Ascending aorta (tissue), 2 donors: ENCODE data around the gene PLXND1. TPM values are rescaled to one million over a fixed set of nuclear protein-coding genes. Genes with fewer than 3 reads are reported as not detected.

Experiments used
- DNase-seq, 2 donors: peaks; one replicate each; pipeline ENCODE4 v3.0.0-alpha.2; 2019; ENCODE audit warnings: low spot score in 2 of 2
- H3K27ac ChIP-seq, 2 donors: fragments of 200-600 bp; sonication (generic); one replicate each; pipeline ENCODE4 v1.5.1; 2016 to 2017; ENCODE audit warnings: mild to moderate bottlenecking in 1 of 2
- H3K27me3 ChIP-seq: fragments of 200-600 bp; sonication (generic); one replicate; pipeline ENCODE4 v1.5.1; 2017
- H3K36me3 ChIP-seq, 2 donors: fragments of 200-600 bp; sonication (generic); one replicate each; pipeline ENCODE4 v1.5.1; 2016
- H3K4me1 ChIP-seq, 2 donors: fragments of 200-600 bp; sonication (generic); one replicate each; pipeline ENCODE4 v1.5.1; 2016 to 2017; ENCODE audit warnings: mild to moderate bottlenecking in 1 of 2
- H3K4me3 ChIP-seq, 2 donors: fragments of 200-600 bp; sonication (generic); one replicate each; pipeline ENCODE4 v1.5.1; 2016 to 2017; ENCODE audit warnings: mild to moderate bottlenecking in 1 of 2
- H3K9me3 ChIP-seq, 2 donors: fragments of 200-600 bp; sonication (generic); one replicate each; pipeline ENCODE4 v1.5.1; 2016
- CTCF ChIP-seq, 3 experiments: fragments of 200-600 bp in 2 of 3; fragments of 450-650 bp in 1 of 3; sonication (generic) in 2 of 3; IDR thresholded peaks; one replicate each; pipeline ENCODE4 v1.5.1; 2016 to 2019; ENCODE audit warnings: antibody characterized with exemption in 3 of 3, mild to moderate bottlenecking in 1 of 3, moderate library complexity in 1 of 3
- intact Hi-C: fragments of 100-400 bp; cut with DNase I; formaldehyde crosslinking; loops from one replicate; pipeline ENCODE4 v1.15.1; 2023
- total RNA-seq: library from RNA; depleted of rRNA; stranded (reverse); fragments of >200 nt; gene quantifications from one replicate; pipeline ENCODE4 v1.1.0, GENCODE V29; 2016

PLXND1 gene
- total RNA-seq, 1 donor from 2014 or later, result 407 TPM

- TF ChIP-seq CTCF (IDR thresholded peaks at IDR 0.05), result no peak
- no peak for DNase-seq
- Histone ChIP-seq H3K36me3 (no peaks in the 10 kb centered on the region), H3K9me3 (no peaks in the 10 kb centered on the region), H3K27me3 (no peaks in the 10 kb centered on the region), H3K27ac (peak overlapping the region; percentile 89 to 92), H3K4me3 (no peak overlapping the region), H3K4me1 (peaks cover 54 to 77% of the 10 kb centered on the region in 2 donors)
- intact Hi-C loops, result no loop called here
Measured at GRCh38 chr3:129600348-129600747, 6.1 kb downstream of the PLXND1 start.

DNA sequence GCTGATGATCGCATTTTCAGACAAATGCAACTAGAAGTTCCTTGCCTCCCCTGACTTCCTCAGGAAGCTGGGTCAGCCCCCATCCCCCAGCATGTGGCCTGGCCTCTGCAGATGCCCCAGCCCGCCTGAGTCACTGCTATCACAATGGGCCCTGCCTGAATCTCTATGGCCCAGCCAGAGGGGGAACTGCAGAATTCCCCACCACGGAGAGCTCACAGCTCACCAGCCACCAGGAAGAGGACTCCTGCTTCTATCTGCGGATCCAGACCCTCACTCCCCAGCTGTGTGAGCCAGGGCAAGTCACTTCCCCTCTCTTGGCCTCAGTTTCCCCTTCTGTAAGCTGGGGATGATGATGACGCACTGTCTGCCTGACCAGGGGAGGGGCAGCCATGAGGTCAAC is 6.9 kb downstream of the PLXND1 start:
- Histone ChIP-seq H3K27ac (peak overlapping the region; percentile 89 to 92), H3K36me3 (no peaks in the 10 kb centered on the region), H3K4me3 (no peak overlapping the region), H3K27me3 (no peaks in the 10 kb centered on the region), H3K4me1 (peaks cover 58 to 81% of the 10 kb centered on the region in 2 donors), H3K9me3 (no peaks in the 10 kb centered on the region)
- TF ChIP-seq CTCF (IDR thresholded peaks at IDR 0.05), result no peak
- intact Hi-C loops, result no loop called here
- DNase-seq, result peak; percentile 60 to 84

- intact Hi-C loops, result no loop called here
Measured at GRCh38 chr3:129599073-129599472, 7.4 kb downstream of the PLXND1 start.

DNA sequence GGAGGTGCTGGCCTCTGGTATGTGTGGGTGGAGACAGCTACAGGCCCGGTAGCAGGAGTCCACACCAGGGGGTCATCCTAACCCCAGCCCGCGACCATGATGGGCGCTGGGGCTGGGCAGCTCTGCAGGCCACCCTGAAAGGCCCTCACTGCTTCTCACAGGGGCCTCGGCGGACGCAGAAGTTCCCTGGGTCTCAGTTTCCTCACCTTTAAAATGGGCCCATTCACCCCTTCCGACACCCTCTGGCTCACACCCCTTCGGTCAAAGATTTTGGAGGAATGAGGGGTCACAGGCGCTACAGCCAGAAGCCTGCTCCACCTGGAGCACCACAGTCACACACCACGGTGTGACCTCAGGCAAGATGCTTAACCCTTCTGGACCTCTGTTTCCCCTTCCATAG is 8.0 kb downstream of the PLXND1 start:
- Histone ChIP-seq H3K27me3 (no peaks in the 10 kb centered on the region), H3K4me3 (no peak overlapping the region), H3K4me1 (peaks cover 57 to 81% of the 10 kb centered on the region in 2 donors), H3K9me3 (no peaks in the 10 kb centered on the region), H3K36me3 (no peaks in the 10 kb centered on the region), H3K27ac (peak overlapping the region; percentile 89 to 92)
- DNase-seq, result no peak
- TF ChIP-seq CTCF (IDR thresholded peaks at IDR 0.05), result no peak
- intact Hi-C loops, result no loop called here

More at GRCh38 chr3:129599073-129599472, 7.4 kb downstream of the PLXND1 start:
- Histone ChIP-seq H3K27ac (peak overlapping the region; percentile 89 to 92), H3K9me3 (no peaks in the 10 kb centered on the region), H3K4me3 (no peak overlapping the region), H3K36me3 (no peaks in the 10 kb centered on the region), H3K27me3 (no peaks in the 10 kb centered on the region), H3K4me1 (peaks cover 54 to 81% of the 10 kb centered on the region in 2 donors)
- TF ChIP-seq CTCF (IDR thresholded peaks at IDR 0.05), result no peak
- no peak for DNase-seq

- no peak for DNase-seq
- intact Hi-C loops, result loop anchor here (2.0 kb wide), 1 partner anchor 39 kb away; no protein-coding TSS in a partner anchor
- H3K27me3 ChIP-seq, result no peaks in the 10 kb centered on the region
- H3K9me3 ChIP-seq, result no peaks in the 10 kb centered on the region
- no peak overlapping the region for H3K4me3 ChIP-seq
- H3K36me3 ChIP-seq, result no peaks in the 10 kb centered on the region
- TF ChIP-seq CTCF (IDR thresholded peaks at IDR 0.05), result no peak
- peaks cover 61 to 83% of the 10 kb centered on the region in 2 donors for H3K4me1 ChIP-seq
- H3K27ac ChIP-seq, result peak overlapping the region; percentile 89 to 92
Measured at GRCh38 chr3:129598000-129598381, 8.5 kb downstream of the PLXND1 start.
